Heart left ventricle (tissue), 16 donors: Measurements from ENCODE around the gene MRGPRE. TPM values are rescaled to one million over a fixed set of nuclear protein-coding genes. Genes with fewer than 3 reads are reported as not detected.

Experiments
- ATAC-seq, 4 donors: fragments of 200-7000 bp; cut with Tn5 transposase; one replicate each; pipeline ENCODE4 v1.9.1; 2020 to 2022; ENCODE audit warnings: moderate library complexity in 4 of 4, mild to moderate bottlenecking in 3 of 4, moderate number of reproducible peaks in 1 of 4
- DNase-seq, 5 donors: peaks; one replicate each; pipeline ENCODE4 v3.0.0-alpha.2; 2020
- H3K27ac ChIP-seq, 12 donors: fragments of 200-600 bp; sonication (generic) in 4 of 12; one replicate each; pipeline versions ENCODE4 v1.5.0 to v1.8.0; 2016 to 2022; ENCODE audit warnings: mild to moderate bottlenecking in 2 of 12
- H3K27me3 ChIP-seq, 9 donors: fragments of 200-600 bp; sonication (generic) in 2 of 9; one replicate each; pipeline versions ENCODE4 v1.5.1 to v1.8.0; 2016 to 2022; ENCODE audit warnings: mild to moderate bottlenecking in 3 of 9
- H3K36me3 ChIP-seq, 9 donors: fragments of 200-600 bp; sonication (generic) in 2 of 9; one replicate each; pipeline versions ENCODE4 v1.5.0 to v1.8.0; 2018 to 2022; ENCODE audit warnings: mild to moderate bottlenecking in 2 of 9
- H3K4me1 ChIP-seq, 12 donors: fragments of 200-600 bp; sonication (generic) in 4 of 12; one replicate each; pipeline versions ENCODE4 v1.5.0 to v1.8.0; 2016 to 2022; ENCODE audit warnings: mild to moderate bottlenecking in 3 of 12
- H3K4me3 ChIP-seq, 12 donors: fragments of 200-600 bp; sonication (generic) in 4 of 12; one replicate each; pipeline versions ENCODE4 v1.5.0 to v1.8.0; 2017 to 2022; ENCODE audit warnings: mild to moderate bottlenecking in 9 of 12, moderate library complexity in 4 of 12
- H3K9me3 ChIP-seq, 12 donors: fragments of 200-600 bp; sonication (generic) in 4 of 12; one replicate each; pipeline versions ENCODE4 v1.5.0 to v1.8.0; 2016 to 2022; ENCODE audit warnings: mild to moderate bottlenecking in 1 of 12
- POLR2A ChIP-seq, 2 donors: fragments of 450-650 bp; IDR thresholded peaks; one replicate each; pipeline ENCODE4 v1.6.1; 2017; ENCODE audit warnings: antibody characterized with exemption in 2 of 2, mild to moderate bottlenecking in 2 of 2, moderate library complexity in 2 of 2
- WGBS, 4 donors: extraction: QIAGEN DNeasy Blood & Tissue Kit in 2 of 4; methylation state at CpG; one replicate each; pipeline versions ENCODE4 v1.1.5 to v1.1.7; 2013 to 2018; 5-methylcytosine and 5-hydroxymethylcytosine counted together
- intact Hi-C, 10 donors: fragments of 100-400 bp; cut with DNase I; formaldehyde crosslinking; loops; one replicate each; pipeline versions ENCODE4 v1.11.1 to v1.14.2; 2022
- polyA plus RNA-seq, 2 donors: library from polyadenylated mRNA; stranded (reverse); fragments of 200-250 nt; gene quantifications; one replicate each; pipeline ENCODE4 v1.2.3, GENCODE V29; 2013
- total RNA-seq, 9 donors: library from RNA; depleted of rRNA in 2 of 9; stranded (reverse); fragments of >200 nt in 2 of 9; fragmentation: NEBNext Ultra II Directional in 3 of 9; extraction: Animal tissue kit (Norgen Biotek cat#: 25700) in 3 of 9; gene quantifications; one replicate each; pipeline versions ENCODE4 v1.1.0 to v1.2.4, GENCODE V29; 2016 to 2023
- TF ChIP-seq, protein P1 (sequence below), 12 donors: fragments of 200-600 bp; sonication (generic) in 4 of 12; IDR thresholded peaks; one replicate each; pipeline versions ENCODE4 v1.5.0 to v1.8.0; 2018 to 2022; ENCODE audit warnings: antibody characterized with exemption in 12 of 12, mild to moderate bottlenecking in 5 of 12
- donor health status: ischemic (EF 13 %, LVEDD 7.1; RV severe dilation, severe dysfunction).
- donor health status: healthy with polysubstance abuse.
- donor health status: DM: no; HTN: yes; CAD: no.
- donor health status: DM: no; HTN: no; CAD: no.
- donor health status: ischemic (EF 25% LVEDD 6.9; RV normal size, moderate dysfunction).
- donor health status: ischemic (EF 25% LVEDD 5.7; RV mildly dilated, moderate dysfunction).
- donor health status: healthy.
- donor health status: DM: yes; HTN: yes; CAD: no.
- donor health status: ischemic (EF 35%, LVEDD 5.7; RV mildly dilated, moderate dysfunction).
- donor health status: nonischemic (EF 11% LVEDD 7.7; RV severe dilation, severe dysfunction).
- donor health status: DM: yes; HTN: yes; CAD: no.
- donor health status: PGD.
- donor health status: ischemic (EF 29% LVEDD 5.4; RV normal size, mild dysfunction).
- donor health status: nonischemic (EF 23%, LVEDD 6.1; RV moderate dilation, normal function).

The MRGPRE gene
- total and polyA plus RNA-seq, 11 donors, result 0.30 to 2.3 (median 0.65) TPM; not detected in 4

DNA sequence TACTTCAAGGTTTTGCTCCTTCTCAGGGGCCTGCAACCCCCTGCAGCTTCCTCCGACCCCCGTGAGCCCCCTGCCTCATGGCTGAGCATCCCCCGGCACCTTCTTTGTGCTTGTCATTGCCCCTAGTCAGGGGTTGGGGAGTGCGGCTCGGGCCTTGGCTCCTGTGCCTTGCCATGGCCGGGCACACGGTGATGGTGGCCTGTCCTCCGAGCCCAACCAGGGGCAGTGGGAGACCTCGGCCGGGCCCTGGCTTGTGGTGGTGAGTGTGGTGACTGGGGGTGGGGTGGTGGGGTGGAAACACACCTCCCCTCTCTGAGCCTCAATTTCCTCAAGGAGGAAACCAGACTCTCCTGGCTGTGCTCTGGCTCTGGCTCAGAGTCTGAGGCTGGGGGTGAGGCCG is 12.1 kb downstream of the MRGPRE start:
- TF ChIP-seq, protein P1, sequence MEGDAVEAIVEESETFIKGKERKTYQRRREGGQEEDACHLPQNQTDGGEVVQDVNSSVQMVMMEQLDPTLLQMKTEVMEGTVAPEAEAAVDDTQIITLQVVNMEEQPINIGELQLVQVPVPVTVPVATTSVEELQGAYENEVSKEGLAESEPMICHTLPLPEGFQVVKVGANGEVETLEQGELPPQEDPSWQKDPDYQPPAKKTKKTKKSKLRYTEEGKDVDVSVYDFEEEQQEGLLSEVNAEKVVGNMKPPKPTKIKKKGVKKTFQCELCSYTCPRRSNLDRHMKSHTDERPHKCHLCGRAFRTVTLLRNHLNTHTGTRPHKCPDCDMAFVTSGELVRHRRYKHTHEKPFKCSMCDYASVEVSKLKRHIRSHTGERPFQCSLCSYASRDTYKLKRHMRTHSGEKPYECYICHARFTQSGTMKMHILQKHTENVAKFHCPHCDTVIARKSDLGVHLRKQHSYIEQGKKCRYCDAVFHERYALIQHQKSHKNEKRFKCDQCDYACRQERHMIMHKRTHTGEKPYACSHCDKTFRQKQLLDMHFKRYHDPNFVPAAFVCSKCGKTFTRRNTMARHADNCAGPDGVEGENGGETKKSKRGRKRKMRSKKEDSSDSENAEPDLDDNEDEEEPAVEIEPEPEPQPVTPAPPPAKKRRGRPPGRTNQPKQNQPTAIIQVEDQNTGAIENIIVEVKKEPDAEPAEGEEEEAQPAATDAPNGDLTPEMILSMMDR (IDR thresholded peaks at IDR 0.05), result no peak
- no peak for TF ChIP-seq POLR2A (IDR thresholded peaks at IDR 0.05)
- Histone ChIP-seq H3K27me3 (peaks cover 0 to 85% (median 32%) of the 10 kb centered on the region in 9 donors), H3K9me3 (no peaks in the 10 kb centered on the region), H3K36me3 (no peaks in the 10 kb centered on the region), H3K4me3 (no peak overlapping the region), H3K27ac (no peak overlapping the region), H3K4me1 (peaks cover 0 to 15% (median 0%) of the 10 kb centered on the region in 12 donors)
- peak in 2 of 5 donors; percentile 5 to 8 for DNase-seq
- no peak for ATAC-seq
- intact Hi-C loops, result no loop called here
- 39 to 66% (median 62%) methylated on average over 2 to 11 of the region's 11 CpGs for WGBS, 4 donors

DNA sequence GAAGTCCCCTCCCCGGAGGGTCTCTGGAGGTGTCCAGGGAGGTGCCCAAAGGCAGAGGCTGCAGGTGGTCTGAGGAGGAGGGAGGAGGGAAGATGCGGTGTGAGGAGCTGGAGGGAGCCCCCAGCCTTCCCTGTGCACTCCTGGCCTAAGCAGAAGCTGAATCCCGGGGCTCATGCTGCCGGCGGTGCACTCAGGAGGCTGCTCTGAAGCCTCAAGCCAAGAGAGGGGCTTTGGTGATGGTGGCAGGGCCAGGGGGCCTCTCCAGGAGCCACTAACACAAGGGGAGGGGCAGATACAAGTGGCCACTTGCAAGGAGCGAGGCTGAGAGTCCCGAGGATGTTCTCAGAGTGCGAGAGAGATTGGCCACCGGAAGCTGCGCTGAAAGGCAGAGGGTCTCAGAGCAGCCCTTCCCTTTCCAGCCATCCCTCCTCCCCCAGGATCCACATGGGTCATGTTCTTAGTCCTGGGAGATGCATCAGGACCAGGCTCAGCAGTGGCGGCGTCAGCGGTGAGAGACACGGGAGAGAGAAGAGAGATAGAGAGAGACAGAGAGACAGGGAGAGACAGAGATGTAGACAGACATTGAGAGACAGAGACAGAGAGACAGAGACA is 12.8 kb downstream of the MRGPRE start:
- intact Hi-C loops, result loop anchor here in 9 of 10 donors (5.0 to 10.0 kb wide), 7 partner anchors 107 to 185 kb away; no protein-coding TSS in a partner anchor
- 51 to 61% (median 57%) methylated on average over 13 to 14 of the region's 14 CpGs for WGBS, 4 donors

DNA sequence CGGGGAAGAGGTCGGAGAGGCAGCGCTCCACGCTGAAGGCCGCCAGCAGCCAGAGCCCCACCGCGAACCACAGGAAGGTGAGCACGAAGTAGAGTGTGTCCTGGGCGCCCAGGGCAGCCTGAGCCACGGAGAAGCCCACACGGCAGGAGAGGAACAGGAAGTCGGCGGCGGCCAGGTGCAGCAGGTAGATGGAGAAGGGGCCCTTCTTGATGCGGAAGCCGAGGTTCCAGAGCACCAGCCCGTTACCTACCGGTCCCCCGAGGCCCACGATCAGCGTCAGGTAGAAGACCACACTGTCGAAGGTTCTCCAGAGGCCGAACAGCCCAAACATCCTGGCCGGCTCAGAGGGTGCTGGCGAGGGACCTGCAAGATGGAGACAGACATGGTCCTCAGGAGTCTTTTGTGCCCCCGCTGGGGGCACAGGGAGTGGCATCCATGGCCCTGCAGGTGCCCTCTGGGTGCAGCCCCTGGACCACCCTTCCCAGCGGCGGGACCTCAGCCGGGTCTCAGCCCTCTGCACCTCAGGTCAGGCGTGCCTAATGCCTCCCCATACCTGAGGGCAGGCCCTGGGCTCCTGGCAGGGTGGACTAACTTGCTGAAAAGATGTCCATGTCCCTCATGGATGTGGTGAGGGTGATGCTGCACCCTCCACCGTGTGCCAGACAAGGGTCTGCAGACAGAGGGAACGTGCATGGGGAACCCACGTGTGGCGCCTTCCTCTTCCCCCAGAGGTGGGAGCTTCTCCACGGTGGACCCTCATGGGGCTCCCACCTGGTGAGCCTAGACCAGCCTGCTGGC is 13.5 kb downstream of the MRGPRE start, which contains the start of gene MRGPRG:
Gene MRGPRG (minus strand): TSS at position 331 of the 798 bp plus-strand sequence. CDS start 0 bp downstream, at position 331.
- Histone ChIP-seq H3K27ac (no peak within 1 kb of the TSS), H3K27me3 (peaks cover 0 to 73% (median 27%) of the 10 kb centered on the region in 9 donors), H3K4me1 (peaks cover 0 to 15% (median 0%) of the 10 kb centered on the region in 12 donors), H3K36me3 (no peaks in the 10 kb centered on the region), H3K9me3 (no peaks in the 10 kb centered on the region), H3K4me3 (no peak within 1 kb of the TSS)
- TF ChIP-seq POLR2A (IDR thresholded peaks at IDR 0.05), result no peak
- TF ChIP-seq, protein P1 (IDR thresholded peaks at IDR 0.05), result no peak
- ATAC-seq, result no peak
- DNase-seq, result peak in 1 of 5 donors; percentile 14
- 79 to 85% (median 84%) methylated on average over 14 to 35 of the region's 35 CpGs for WGBS, 4 donors
- intact Hi-C loops, result loop anchor here in 9 of 10 donors (5.0 to 10.0 kb wide), 7 partner anchors 106 to 184 kb away; no protein-coding TSS in a partner anchor

More for the DNA sequence above, 12.8 kb downstream of the MRGPRE start:
- Histone ChIP-seq H3K27ac (no peak overlapping the region), H3K4me3 (no peak overlapping the region), H3K27me3 (peaks cover 0 to 78% (median 33%) of the 10 kb centered on the region in 9 donors), H3K9me3 (no peaks in the 10 kb centered on the region), H3K36me3 (no peaks in the 10 kb centered on the region), H3K4me1 (peaks cover 0 to 15% (median 0%) of the 10 kb centered on the region in 12 donors)
- ATAC-seq, result no peak
- peak in 1 of 5 donors; percentile 8 for DNase-seq
- no peak for TF ChIP-seq POLR2A (IDR thresholded peaks at IDR 0.05)

DNA sequence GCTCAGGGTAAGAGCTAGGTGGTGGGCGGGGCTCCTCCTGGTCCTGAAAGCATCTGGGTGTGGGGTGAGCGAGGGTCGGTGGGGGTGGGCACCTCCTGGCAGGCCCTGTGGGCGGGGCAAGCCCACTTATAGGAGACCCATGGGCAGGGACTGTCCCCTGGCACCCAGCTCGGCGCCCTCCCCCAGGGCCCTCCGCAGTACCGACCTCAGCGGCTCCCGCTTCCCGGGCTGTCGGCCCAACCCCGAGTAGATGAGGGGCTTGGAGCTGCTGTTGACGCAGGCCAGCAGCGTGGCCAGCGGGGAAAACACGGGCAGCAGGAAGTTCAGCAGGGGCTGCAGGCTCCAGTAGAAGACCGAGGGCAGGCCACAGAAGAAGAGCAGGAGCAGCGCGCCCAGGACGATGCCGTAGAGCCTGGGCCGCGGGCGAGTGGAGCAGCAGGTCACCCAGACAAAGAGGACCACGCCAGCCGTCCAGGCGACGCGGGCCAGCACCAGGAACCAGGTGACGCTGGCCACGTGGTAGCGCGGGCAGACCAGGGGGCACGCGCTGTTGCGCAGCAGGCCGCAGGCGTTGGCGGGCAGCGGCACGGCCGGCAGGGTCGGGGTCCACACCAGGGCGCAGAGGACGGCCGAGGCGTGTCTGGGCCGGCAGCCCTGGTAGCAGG is 14.3 kb downstream of the MRGPRE start:
- intact Hi-C loops, result loop anchor here (1.0 to 10.0 kb wide), 10 partner anchors 106 to 183 kb away; no protein-coding TSS in a partner anchor
- no peak overlapping the region for H3K4me3 ChIP-seq
- peak in 2 of 5 donors; percentile 11 to 51 for DNase-seq
- H3K4me1 ChIP-seq, result peaks cover 0 to 15% (median 0%) of the 10 kb centered on the region in 12 donors
- TF ChIP-seq POLR2A (IDR thresholded peaks at IDR 0.05), result no peak
- TF ChIP-seq, protein P1 (IDR thresholded peaks at IDR 0.05), result no peak
- WGBS, 4 donors, result 80 to 88% (median 83%) methylated on average over 41 to 49 of the region's 49 CpGs
- H3K36me3 ChIP-seq, result no peaks in the 10 kb centered on the region
- ATAC-seq, result no peak
- peaks cover 0 to 65% (median 27%) of the 10 kb centered on the region in 9 donors for H3K27me3 ChIP-seq
- H3K9me3 ChIP-seq, result no peaks in the 10 kb centered on the region
- no peak overlapping the region for H3K27ac ChIP-seq
